Aorta (tissue), 5 donors: ENCODE results near the gene MOV10L1. TPM values are rescaled to one million over a fixed set of nuclear protein-coding genes. Genes with fewer than 3 reads are reported as not detected.
"Not testable (repeated sequence)": the region's sequence is repeated elsewhere in the genome, so short reads cannot be mapped to it uniquely, and the experiment has no call there.

ENCODE experiments used
- ATAC-seq: fragments of 200-7000 bp; cut with Tn5 transposase; one replicate; pipeline ENCODE4 v1.9.1; 2022; ENCODE audit warnings: moderate library complexity; ENCODE audit not compliant: low FRiP score
- DNase-seq, 2 donors: peaks; one replicate each; pipeline ENCODE4 v3.0.0-alpha.2; 2020
- H3K27ac ChIP-seq, 2 donors: one replicate each; pipeline ENCODE4 v1.5.1; 2013; ENCODE audit warnings: low read length in 2 of 2, mild to moderate bottlenecking in 2 of 2, moderate library complexity in 2 of 2, control low read depth in 1 of 2, inconsistent platforms in 1 of 2, low read depth in 1 of 2
- H3K27me3 ChIP-seq, 2 donors: one replicate each; pipeline ENCODE4 v1.6.1; 2013; ENCODE audit warnings: control low read depth in 1 of 2, low read length in 1 of 2, mild to moderate bottlenecking in 1 of 2, moderate library complexity in 1 of 2; ENCODE audit not compliant: insufficient read depth in 2 of 2, control insufficient read depth in 1 of 2
- H3K36me3 ChIP-seq, 2 donors: one replicate each; pipeline ENCODE4 v1.6.1; 2013; ENCODE audit warnings: control low read depth in 1 of 2, low read length in 1 of 2, mild to moderate bottlenecking in 1 of 2; ENCODE audit not compliant: insufficient read depth in 2 of 2, control insufficient read depth in 1 of 2
- H3K4me1 ChIP-seq, 2 donors: one replicate each; pipeline ENCODE4 v1.6.1; 2013; ENCODE audit warnings: low read length in 2 of 2, control low read depth in 1 of 2, mild to moderate bottlenecking in 1 of 2, moderate library complexity in 1 of 2; ENCODE audit not compliant: insufficient read depth in 2 of 2, control insufficient read depth in 1 of 2
- H3K4me3 ChIP-seq, 2 donors: one replicate each; pipeline ENCODE4 v1.5.1; 2013; ENCODE audit warnings: low read length in 2 of 2, control low read depth in 1 of 2, mild to moderate bottlenecking in 1 of 2
- H3K9me3 ChIP-seq: one replicate; pipeline ENCODE4 v1.6.1; 2013; ENCODE audit warnings: mild to moderate bottlenecking, low read length; ENCODE audit not compliant: control insufficient read depth
- WGBS, 2 donors: extraction: QIAGEN DNeasy Blood & Tissue Kit; methylation state at CpG; one replicate each; pipeline ENCODE4 v1.1.7; 2013; 5-methylcytosine and 5-hydroxymethylcytosine counted together
- intact Hi-C, 2 donors: fragments of 100-400 bp; cut with DNase I; formaldehyde crosslinking; loops; one replicate each; pipeline versions ENCODE4 v1.14.2 to v1.15.0; 2022
- polyA plus RNA-seq, 2 donors: library from polyadenylated mRNA; stranded (reverse); fragments of 200-250 nt; gene quantifications; one replicate each; pipeline ENCODE4 v1.2.3, GENCODE V29; 2013
- total RNA-seq, 2 donors: library from RNA; stranded (reverse); fragmentation: NEBNext Ultra II Directional; extraction: Animal tissue kit (Norgen Biotek cat#: 25700); gene quantifications; one replicate each; pipeline ENCODE4 v1.2.1, GENCODE V29; 2021
- donor health status: healthy with polysubstance abuse.
- donor health status: Bipolar disorder and iron deficiency.
- donor health status: DM: no; HTN: no; CAD: no.
- donor health status: DM: no; HTN: no; CAD: no.
- donor health status: DM: yes; HTN: yes; CAD: no.

MOV10L1 gene
- total and polyA plus RNA-seq, 4 donors: 0.10 to 4.2 (median 2.4) TPM

GRCh38 chr22:50162391-50162956, 72.7 kb downstream of the MOV10L1 start:
- intact Hi-C loops: no loop called here
- Histone ChIP-seq H3K4me3 (no peak overlapping the region), H3K27ac (no peak overlapping the region), H3K9me3 (no peaks in the 10 kb centered on the region), H3K27me3 (no peaks in the 10 kb centered on the region), H3K4me1 (no peaks in the 10 kb centered on the region), H3K36me3 (no peaks in the 10 kb centered on the region)
- 85 to 88% methylated on average over 10 of the region's 10 CpGs for WGBS, 2 donors
- DNase-seq (no peak), ATAC-seq (no peak)

- H3K27me3 ChIP-seq: no peaks in the 10 kb centered on the region
- no peaks in the 10 kb centered on the region for H3K36me3 ChIP-seq
- H3K4me1 ChIP-seq: no peaks in the 10 kb centered on the region
- WGBS, 2 donors: 96 to 97% methylated on average over 28 of the region's 28 CpGs
- no peaks in the 10 kb centered on the region for H3K9me3 ChIP-seq
- no peak overlapping the region for H3K27ac ChIP-seq
- intact Hi-C loops: no loop called here
- no peak overlapping the region for H3K4me3 ChIP-seq
- no peak for DNase-seq
- no peak for ATAC-seq
Observed at GRCh38 chr22:50165436-50166123, 75.8 kb downstream of the MOV10L1 start.

GRCh38 chr22:50167689-50168489, 78.1 kb downstream of the MOV10L1 start:
- H3K36me3 ChIP-seq: no peaks in the 10 kb centered on the region
- H3K27me3 ChIP-seq: no peaks in the 10 kb centered on the region
- H3K4me1 ChIP-seq: no peaks in the 10 kb centered on the region
- H3K27ac ChIP-seq: no peak overlapping the region
- ATAC-seq (no peak), DNase-seq (peak in 1 of 2 donors; percentile 40)
- intact Hi-C loops: no loop called here
- no peaks in the 10 kb centered on the region for H3K9me3 ChIP-seq
- H3K4me3 ChIP-seq: no peak overlapping the region
- 72 to 85% methylated on average over 11 of the region's 11 CpGs for WGBS, 2 donors

- H3K4me3 ChIP-seq, H3K9me3 ChIP-seq, intact Hi-C loops, H3K36me3 ChIP-seq, H3K4me1 ChIP-seq, H3K27ac ChIP-seq, ATAC-seq, H3K27me3 ChIP-seq, DNase-seq: not testable (repeated sequence)
- 92% methylated on average over 5 of the region's 5 CpGs for WGBS, 2 donors
Observed at GRCh38 chr22:50168490-50169180, 78.8 kb downstream of the MOV10L1 start.

GRCh38 chr22:50169181-50169759, 79.5 kb downstream of the MOV10L1 start:
- H3K9me3 ChIP-seq: no peaks in the 10 kb centered on the region
- H3K36me3 ChIP-seq: no peaks in the 10 kb centered on the region
- ATAC-seq (no peak), DNase-seq (peak in 1 of 2 donors; percentile 46)
- no peaks in the 10 kb centered on the region for H3K4me1 ChIP-seq
- intact Hi-C loops: no loop called here
- 11 to 14% methylated on average over 29 to 36 of the region's 36 CpGs for WGBS, 2 donors
- H3K27ac ChIP-seq: no peak overlapping the region
- H3K27me3 ChIP-seq: no peaks in the 10 kb centered on the region
- H3K4me3 ChIP-seq: peak overlapping the region in 1 of 2 donors; percentile 59

GRCh38 chr22:50169774-50170341, 80.1 kb downstream of the MOV10L1 start:
- no peaks in the 10 kb centered on the region for H3K9me3 ChIP-seq
- DNase-seq (peak in 1 of 2 donors; percentile 52), ATAC-seq (peak; percentile 8)
- no peaks in the 10 kb centered on the region for H3K36me3 ChIP-seq
- H3K27ac ChIP-seq: no peak overlapping the region
- H3K4me3 ChIP-seq: peak overlapping the region; percentile 57 to 59
- 0 to 1% methylated on average over 19 to 70 of the region's 70 CpGs for WGBS, 2 donors
- no peaks in the 10 kb centered on the region for H3K4me1 ChIP-seq
- intact Hi-C loops: no loop called here
- H3K27me3 ChIP-seq: no peaks in the 10 kb centered on the region

GRCh38 chr22:50170453-50171318, 80.9 kb downstream of the MOV10L1 start, which contains the start of gene PANX2:
Gene PANX2, plus strand, starts transcription at chr22:50170731. Its CDS starts 0 bp downstream, at chr22:50170731.
- H3K4me3 ChIP-seq: peak within 1 kb of the TSS; percentile 57 to 59
- WGBS, 2 donors: 6 to 12% methylated on average over 47 to 105 of the region's 105 CpGs
- intact Hi-C loops: no loop called here
- no peak within 1 kb of the TSS for H3K27ac ChIP-seq
- peak; percentile 48 to 74 for DNase-seq
- ATAC-seq: no peak
- H3K36me3 ChIP-seq: no peaks in the 10 kb centered on the region
- H3K9me3 ChIP-seq: no peaks in the 10 kb centered on the region
- no peaks in the 10 kb centered on the region for H3K4me1 ChIP-seq
- H3K27me3 ChIP-seq: no peaks in the 10 kb centered on the region
